Measurements from ENCODE around the gene CNTNAP2. TPM values are rescaled to one million over a fixed set of nuclear protein-coding genes. Genes with fewer than 3 reads are reported as not detected.

Gene CNTNAP2
- total RNA-seq, 1 donor from 2014 or later, result 5.4 TPM

GRCh38 chr7:146960773-146961391, 844.3 kb downstream of the CNTNAP2 start:
- Mint-ChIP-seq H3K4me3 (ENCODE audit: unreplicated experiment) (no peak overlapping the region), H3K27ac (ENCODE audit: unreplicated experiment) (no peak overlapping the region), H3K36me3 (ENCODE audit: low read depth, unreplicated experiment) (no peaks in the 10 kb centered on the region), H3K4me1 (ENCODE audit: unreplicated experiment) (no peaks in the 10 kb centered on the region), H3K27me3 (ENCODE audit: unreplicated experiment) (no peaks in the 10 kb centered on the region), H3K9me3 (ENCODE audit: unreplicated experiment) (no peaks in the 10 kb centered on the region)
- no peak for DNase-seq (ENCODE audit: low spot score)
- TF ChIP-seq CTCF (IDR thresholded peaks at IDR 0.05; ENCODE audit: unreplicated experiment), result no peak

- Mint-ChIP-seq H3K9me3 (ENCODE audit: unreplicated experiment) (no peaks in the 10 kb centered on the region), H3K36me3 (ENCODE audit: low read depth, unreplicated experiment) (no peaks in the 10 kb centered on the region), H3K27me3 (ENCODE audit: unreplicated experiment) (no peaks in the 10 kb centered on the region), H3K27ac (ENCODE audit: unreplicated experiment) (no peak overlapping the region), H3K4me1 (ENCODE audit: unreplicated experiment) (no peaks in the 10 kb centered on the region), H3K4me3 (ENCODE audit: unreplicated experiment) (no peak overlapping the region)
- no peak for TF ChIP-seq CTCF (IDR thresholded peaks at IDR 0.05; ENCODE audit: unreplicated experiment)
- no peak for DNase-seq (ENCODE audit: low spot score)
These were observed 845.0 kb downstream of the CNTNAP2 start for GRCh38 chr7:146961617-146962016.

GRCh38 chr7:146966274-146966673, 849.7 kb downstream of the CNTNAP2 start:
- H3K27me3 Mint-ChIP-seq (ENCODE audit: unreplicated experiment), result no peaks in the 10 kb centered on the region
- H3K4me1 Mint-ChIP-seq (ENCODE audit: unreplicated experiment), result no peaks in the 10 kb centered on the region
- DNase-seq (ENCODE audit: low spot score), result no peak
- TF ChIP-seq CTCF (IDR thresholded peaks at IDR 0.05; ENCODE audit: unreplicated experiment), result no peak
- no peaks in the 10 kb centered on the region for H3K36me3 Mint-ChIP-seq (ENCODE audit: low read depth, unreplicated experiment)
- H3K27ac Mint-ChIP-seq (ENCODE audit: unreplicated experiment), result no peak overlapping the region
- no peaks in the 10 kb centered on the region for H3K9me3 Mint-ChIP-seq (ENCODE audit: unreplicated experiment)
- H3K4me3 Mint-ChIP-seq (ENCODE audit: unreplicated experiment), result no peak overlapping the region

- Mint-ChIP-seq H3K27me3 (ENCODE audit: unreplicated experiment) (no peaks in the 10 kb centered on the region), H3K36me3 (ENCODE audit: low read depth, unreplicated experiment) (no peaks in the 10 kb centered on the region), H3K4me3 (ENCODE audit: unreplicated experiment) (no peak overlapping the region), H3K9me3 (ENCODE audit: unreplicated experiment) (peaks cover 15% of the 10 kb centered on the region), H3K27ac (ENCODE audit: unreplicated experiment) (no peak overlapping the region), H3K4me1 (ENCODE audit: unreplicated experiment) (no peaks in the 10 kb centered on the region)
- TF ChIP-seq CTCF (IDR thresholded peaks at IDR 0.05; ENCODE audit: unreplicated experiment), result no peak
- no peak for DNase-seq (ENCODE audit: low spot score)
These were observed 865.9 kb downstream of the CNTNAP2 start for GRCh38 chr7:146982482-146982881.

GRCh38 chr7:146991596-146991995, 875.0 kb downstream of the CNTNAP2 start:
- TF ChIP-seq CTCF (IDR thresholded peaks at IDR 0.05; ENCODE audit: unreplicated experiment), result no peak
- Mint-ChIP-seq H3K4me3 (ENCODE audit: unreplicated experiment) (no peak overlapping the region), H3K27ac (ENCODE audit: unreplicated experiment) (no peak overlapping the region), H3K27me3 (ENCODE audit: unreplicated experiment) (no peaks in the 10 kb centered on the region), H3K4me1 (ENCODE audit: unreplicated experiment) (no peaks in the 10 kb centered on the region), H3K36me3 (ENCODE audit: low read depth, unreplicated experiment) (no peaks in the 10 kb centered on the region), H3K9me3 (ENCODE audit: unreplicated experiment) (no peaks in the 10 kb centered on the region)
- no peak for DNase-seq (ENCODE audit: low spot score)
